ENCODE measurements around the gene WNT16.

The WNT16 gene, protein sequence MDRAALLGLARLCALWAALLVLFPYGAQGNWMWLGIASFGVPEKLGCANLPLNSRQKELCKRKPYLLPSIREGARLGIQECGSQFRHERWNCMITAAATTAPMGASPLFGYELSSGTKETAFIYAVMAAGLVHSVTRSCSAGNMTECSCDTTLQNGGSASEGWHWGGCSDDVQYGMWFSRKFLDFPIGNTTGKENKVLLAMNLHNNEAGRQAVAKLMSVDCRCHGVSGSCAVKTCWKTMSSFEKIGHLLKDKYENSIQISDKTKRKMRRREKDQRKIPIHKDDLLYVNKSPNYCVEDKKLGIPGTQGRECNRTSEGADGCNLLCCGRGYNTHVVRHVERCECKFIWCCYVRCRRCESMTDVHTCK

DNA sequence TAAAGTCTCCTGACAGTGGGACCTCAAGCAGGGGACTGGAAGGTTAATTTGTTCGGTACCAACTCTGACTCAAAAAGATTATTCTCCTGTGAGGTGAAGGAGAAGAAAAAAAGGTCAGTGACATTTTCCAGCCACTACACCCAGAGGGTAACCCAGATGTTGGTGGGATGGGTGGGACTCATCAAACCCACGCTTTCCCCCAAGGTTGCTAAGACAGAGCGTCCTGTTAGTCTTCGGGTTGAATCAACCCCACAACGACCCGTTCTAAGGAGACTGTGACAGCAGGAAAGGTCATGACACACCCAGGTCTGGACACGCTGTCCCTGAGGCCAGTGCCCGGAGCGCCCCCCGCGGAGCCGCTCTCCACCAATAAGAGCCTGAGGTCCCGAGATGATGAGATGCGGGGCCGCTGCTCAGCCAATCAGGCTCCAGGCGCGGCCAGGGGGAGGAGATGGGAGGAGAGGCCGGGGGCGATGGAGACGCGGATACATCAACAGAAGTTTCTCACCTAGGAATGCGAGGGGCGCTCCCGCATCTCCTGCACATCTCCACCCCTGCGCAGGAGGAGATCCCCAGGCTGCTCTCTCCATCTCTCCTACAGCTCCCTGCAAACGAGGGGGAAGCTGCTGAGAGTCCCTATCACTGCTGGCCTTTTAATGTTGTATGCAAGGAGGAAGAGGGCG lies at the start of gene WNT16:
Gene WNT16, plus strand, starts transcription at position 493 of the 683 bp plus-strand sequence. CDS start 293 bp downstream, outside the sequence.
- H3K27ac ChIP-seq = no peak within 1 kb of the TSS
- ChIA-PET CTCF (interaction anchor here (0.6 to 1.4 kb wide), 4 partner anchors 113 to 658 kb away, joined by 3 to 4 read pairs (median 3); no protein-coding TSS in a partner anchor), POLR2A (ENCODE audit: low non-redundant PET) (no interaction called here)
- no peak for DNase-seq (ENCODE audit: low spot score)
- TF ChIP-seq, protein P1, sequence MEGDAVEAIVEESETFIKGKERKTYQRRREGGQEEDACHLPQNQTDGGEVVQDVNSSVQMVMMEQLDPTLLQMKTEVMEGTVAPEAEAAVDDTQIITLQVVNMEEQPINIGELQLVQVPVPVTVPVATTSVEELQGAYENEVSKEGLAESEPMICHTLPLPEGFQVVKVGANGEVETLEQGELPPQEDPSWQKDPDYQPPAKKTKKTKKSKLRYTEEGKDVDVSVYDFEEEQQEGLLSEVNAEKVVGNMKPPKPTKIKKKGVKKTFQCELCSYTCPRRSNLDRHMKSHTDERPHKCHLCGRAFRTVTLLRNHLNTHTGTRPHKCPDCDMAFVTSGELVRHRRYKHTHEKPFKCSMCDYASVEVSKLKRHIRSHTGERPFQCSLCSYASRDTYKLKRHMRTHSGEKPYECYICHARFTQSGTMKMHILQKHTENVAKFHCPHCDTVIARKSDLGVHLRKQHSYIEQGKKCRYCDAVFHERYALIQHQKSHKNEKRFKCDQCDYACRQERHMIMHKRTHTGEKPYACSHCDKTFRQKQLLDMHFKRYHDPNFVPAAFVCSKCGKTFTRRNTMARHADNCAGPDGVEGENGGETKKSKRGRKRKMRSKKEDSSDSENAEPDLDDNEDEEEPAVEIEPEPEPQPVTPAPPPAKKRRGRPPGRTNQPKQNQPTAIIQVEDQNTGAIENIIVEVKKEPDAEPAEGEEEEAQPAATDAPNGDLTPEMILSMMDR (conservative IDR thresholded peaks at IDR 0.05; ENCODE audit: low read depth) = no peak

DNA sequence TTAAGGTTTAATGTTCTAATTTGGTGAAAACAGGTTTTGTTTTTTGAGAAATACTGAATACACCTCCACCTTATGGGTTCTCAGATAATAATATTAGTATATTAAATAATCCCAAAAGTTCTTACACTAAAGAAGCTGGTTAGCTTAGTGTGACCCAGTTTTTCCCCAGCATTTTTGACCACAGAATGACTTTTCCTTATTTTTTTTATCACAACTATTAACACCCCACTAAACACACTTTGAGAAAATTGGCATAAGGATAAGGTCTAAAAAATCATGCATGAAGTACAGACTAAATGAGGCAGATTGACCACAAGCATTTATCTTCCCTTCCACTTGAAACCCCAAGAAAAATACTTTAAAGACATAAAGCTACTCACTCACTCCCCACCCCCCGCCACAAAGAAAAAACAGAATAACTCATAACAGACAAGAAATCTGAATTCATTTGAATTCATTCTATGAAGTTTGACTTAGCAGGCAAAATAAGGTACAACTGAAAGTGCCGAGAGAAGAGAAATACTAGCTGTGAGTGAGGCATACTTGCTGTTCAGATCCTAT lies 49.7 kb upstream of the WNT16 start:
- TF ChIP-seq, protein P1 (conservative IDR thresholded peaks at IDR 0.05; ENCODE audit: low read depth) = no peak
- ChIA-PET POLR2A (ENCODE audit: low non-redundant PET) (no interaction called here), CTCF (interaction anchor here (0.6 kb wide), 1 partner anchor 299 kb away, joined by 6 read pairs; no protein-coding TSS in a partner anchor)
- H3K27ac ChIP-seq = no peak overlapping the region
- DNase-seq (ENCODE audit: low spot score) = no peak

DNA sequence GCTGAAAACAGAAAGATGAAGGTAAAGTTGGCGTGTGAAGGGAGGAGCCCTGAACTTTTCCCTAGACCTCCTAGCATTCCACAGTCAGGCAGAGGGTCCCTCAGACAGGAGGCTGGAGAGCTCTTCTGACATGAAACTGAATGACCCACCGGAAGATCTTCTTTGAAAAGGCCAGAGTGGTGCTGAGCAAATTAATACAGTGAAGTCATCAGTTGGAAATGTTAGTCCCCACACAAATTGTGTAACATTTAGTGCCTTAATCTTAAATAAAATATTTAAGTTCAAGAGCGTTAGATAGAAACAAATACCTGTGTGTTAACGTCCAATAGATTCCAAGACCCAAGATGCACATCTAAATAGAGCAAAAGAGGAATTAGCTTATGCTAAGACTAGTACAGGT lies 49.0 kb upstream of the WNT16 start:
- TF ChIP-seq, protein P1 (conservative IDR thresholded peaks at IDR 0.05; ENCODE audit: low read depth) = no peak
- DNase-seq (ENCODE audit: low spot score) = no peak
- no peak overlapping the region for H3K27ac ChIP-seq
- ChIA-PET CTCF (no interaction called here), POLR2A (ENCODE audit: low non-redundant PET) (no interaction called here)

DNA sequence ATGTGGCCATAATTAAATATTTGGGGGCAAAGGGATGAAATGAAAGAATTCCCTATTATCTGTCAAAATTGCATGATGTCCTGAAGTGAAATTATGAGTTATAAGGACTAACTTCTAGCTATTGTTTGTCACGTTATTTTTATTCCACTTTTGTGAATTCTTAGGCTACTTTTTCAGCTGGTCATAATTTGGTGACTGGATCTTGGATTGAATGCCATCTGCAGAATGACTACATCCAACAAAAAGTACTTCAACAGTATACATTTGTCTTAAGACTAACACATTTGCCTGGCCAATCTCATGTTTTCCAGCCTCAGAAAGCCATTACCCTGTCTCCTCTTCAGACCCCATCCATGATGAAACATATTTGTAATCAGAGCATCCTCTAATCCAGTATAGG lies 48.1 kb upstream of the WNT16 start:
- CTCF ChIA-PET = interaction anchor here (0.7 kb wide), 1 partner anchor 54 kb away, joined by 3 read pairs; no protein-coding TSS in a partner anchor
- POLR2A ChIA-PET (ENCODE audit: low non-redundant PET) = no interaction called here
- TF ChIP-seq, protein P1 (conservative IDR thresholded peaks at IDR 0.05; ENCODE audit: low read depth) = no peak
- DNase-seq (ENCODE audit: low spot score) = no peak
- no peak overlapping the region for H3K27ac ChIP-seq

DNA sequence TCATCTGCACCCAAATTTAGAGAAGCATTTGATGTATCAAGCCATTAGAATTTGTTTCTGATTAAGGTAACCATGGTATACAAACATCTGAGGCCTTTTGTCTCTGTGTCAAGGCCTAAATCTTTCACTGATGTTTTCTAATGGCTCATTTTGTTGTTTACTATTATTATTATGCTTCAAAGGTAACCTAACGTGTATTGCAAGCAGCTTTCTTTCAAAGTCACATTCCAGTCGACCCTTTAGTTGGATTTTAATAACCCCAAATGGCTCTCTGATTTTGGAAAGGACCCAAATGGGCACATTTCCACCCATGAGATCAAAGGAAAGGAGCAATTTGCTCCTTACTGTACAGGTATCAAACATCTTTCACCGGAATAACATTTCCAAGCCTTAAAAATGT lies 46.7 kb upstream of the WNT16 start:
- CTCF ChIA-PET = no interaction called here
- no peak for DNase-seq (ENCODE audit: low spot score)

More for the DNA sequence above, 46.7 kb upstream of the WNT16 start:
- TF ChIP-seq, protein P1 (conservative IDR thresholded peaks at IDR 0.05; ENCODE audit: low read depth) = no peak
- no peak overlapping the region for H3K27ac ChIP-seq
- POLR2A ChIA-PET (ENCODE audit: low non-redundant PET) = no interaction called here

Measured in RWPE1 (cell line).